ENCODE data around the gene NHLRC2.
"Not testable (repeated sequence)": the region's sequence is repeated elsewhere in the genome, so short reads cannot be mapped to it uniquely, and the experiment has no call there.

NHLRC2 gene

GRCh38 chr10:113912582-113912981 is 58.1 kb downstream of the NHLRC2 start:
- no peak for DNase-seq

DNA sequence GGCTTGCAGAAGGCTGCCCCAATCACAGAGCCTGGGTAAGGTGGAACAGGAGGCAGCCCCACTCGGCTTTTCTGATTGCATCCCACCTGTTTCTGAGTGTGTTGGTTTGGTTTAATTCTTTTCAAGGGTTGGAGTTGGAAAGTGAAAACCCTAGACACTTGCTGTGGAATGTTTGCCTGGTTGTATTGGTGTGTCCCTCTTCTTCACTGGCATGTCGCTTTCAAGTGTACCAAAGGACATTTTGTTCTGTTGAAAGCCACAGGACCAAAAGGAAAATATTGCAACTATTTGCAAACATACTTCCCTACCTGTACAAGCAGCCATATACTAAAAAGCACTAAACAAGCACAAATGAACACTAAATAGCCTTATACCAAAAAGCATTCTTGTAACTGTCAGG is 60.5 kb downstream of the NHLRC2 start:
- no peak for DNase-seq

DNA sequence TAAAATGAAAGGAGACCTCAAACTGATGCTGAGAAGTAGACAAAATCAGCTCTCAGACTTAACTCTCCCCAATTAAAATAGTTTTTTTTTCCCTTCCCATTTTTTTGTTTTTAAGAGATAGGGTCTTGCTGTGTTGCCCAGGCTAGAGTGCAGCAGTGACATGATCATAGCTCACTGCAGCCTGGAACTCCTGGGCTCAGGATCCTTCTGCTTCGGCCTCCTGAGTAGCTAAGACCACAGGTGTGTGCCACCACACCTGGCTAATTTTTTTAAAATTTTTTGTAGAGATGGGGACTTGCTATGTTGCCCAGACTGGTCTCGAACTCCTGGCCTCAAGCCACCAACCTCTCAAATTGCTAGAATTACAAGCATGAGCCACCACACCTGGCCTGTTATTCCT is 61.1 kb downstream of the NHLRC2 start:
- no peak for DNase-seq

DNA sequence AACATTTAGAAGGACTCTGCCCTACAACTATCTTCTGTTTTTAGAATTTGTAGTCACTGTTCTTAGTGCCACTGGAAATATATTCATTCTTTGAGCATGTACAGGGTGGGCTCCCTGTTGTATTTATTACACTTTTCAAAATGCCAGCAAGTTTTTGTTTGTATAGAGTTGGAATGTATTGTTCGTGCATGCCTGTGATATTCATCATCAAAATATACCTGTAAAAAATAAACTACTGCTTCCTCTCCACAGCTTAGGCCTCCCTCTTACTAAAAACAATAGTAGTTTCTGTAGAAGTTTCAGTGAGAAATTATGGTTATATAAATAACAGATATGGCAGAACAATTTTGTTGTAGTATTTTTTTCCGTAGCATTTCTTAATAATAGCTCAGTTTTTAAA is 61.6 kb downstream of the NHLRC2 start:
- DNase-seq, result no peak

DNA sequence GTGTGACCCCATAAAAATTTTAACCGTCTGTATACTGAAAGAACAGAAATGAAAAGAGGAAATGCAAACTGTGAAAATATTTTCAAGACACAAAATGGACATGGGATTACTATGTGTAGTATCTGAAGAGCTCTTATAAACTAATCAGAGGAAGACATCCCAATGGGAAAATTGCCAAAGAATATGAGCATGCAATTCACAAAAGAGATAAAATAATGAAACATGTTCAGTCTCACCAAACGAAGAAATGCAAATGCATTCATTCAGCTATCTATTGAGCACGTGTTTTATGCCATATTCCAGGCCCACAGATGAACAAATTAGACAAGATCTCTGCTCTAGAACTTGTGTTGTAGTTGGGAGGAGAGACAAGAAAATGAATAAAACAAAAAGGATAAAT is 63.2 kb downstream of the NHLRC2 start:
- no peak for DNase-seq

- DNase-seq, result no peak
Observed at GRCh38 chr10:113920114-113920513, 65.7 kb downstream of the NHLRC2 start.

- no peak for DNase-seq
Observed at GRCh38 chr10:113920875-113921274, 66.4 kb downstream of the NHLRC2 start.

- DNase-seq, result no peak
Observed at GRCh38 chr10:113921561-113922370, 67.3 kb downstream of the NHLRC2 start.

DNA sequence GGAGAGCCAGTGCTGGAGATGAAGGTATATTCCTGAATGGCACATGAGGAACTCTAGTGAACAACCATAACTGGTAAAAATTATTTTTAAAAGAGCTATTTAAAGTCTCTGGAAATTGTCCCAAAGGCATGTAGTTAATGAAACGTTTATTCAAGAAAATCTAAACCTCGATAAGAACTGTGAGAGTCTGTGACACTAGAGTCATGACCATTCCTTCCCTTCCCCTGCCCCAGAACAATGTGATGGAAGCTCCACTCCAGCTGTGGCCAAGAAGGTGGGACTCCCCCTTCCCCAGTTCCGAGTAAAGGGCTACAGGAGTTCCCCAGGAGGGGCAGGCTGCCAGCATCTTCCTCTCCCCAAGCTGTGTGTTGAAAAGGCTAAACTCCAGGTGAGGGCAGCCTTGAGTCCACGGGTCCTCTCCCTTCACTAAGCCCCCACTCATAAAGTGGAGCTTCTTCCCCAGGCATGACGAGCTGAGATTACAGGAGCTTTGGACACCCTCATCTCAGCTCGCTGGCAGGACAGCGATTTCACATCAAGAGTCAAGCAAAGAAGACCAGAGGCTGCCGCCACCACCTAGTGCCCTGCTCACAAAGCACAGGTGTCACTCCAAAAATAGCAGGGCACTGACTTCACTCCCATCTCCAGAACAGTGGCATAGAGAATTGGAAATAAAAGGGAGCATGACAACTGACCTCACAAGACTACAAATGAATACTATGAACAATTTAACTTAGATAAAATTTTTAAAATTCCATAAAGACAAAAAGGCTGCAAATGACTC is 68.5 kb downstream of the NHLRC2 start:
- DNase-seq, result no peak

- no peak for DNase-seq
Observed at GRCh38 chr10:113924186-113924585, 69.7 kb downstream of the NHLRC2 start.

DNA sequence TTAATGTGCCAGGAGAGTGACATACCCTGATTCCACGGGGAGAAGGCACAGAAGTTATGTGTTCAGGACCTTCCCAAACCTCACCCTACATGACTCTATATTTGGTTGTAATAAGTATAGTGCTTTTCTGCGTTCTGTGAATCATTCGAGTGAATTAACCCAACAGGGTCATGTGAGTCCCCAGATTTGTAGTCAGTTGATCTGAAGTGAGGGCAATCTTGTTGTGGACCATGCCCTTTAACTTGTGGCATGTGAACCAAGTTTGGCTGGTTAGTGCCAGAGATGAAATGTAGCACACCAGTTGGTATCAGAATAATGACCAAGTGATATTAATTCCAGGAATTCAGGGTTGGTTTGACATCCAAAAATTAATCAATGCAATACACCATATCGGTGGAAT is 70.2 kb downstream of the NHLRC2 start:
- no peak for DNase-seq

DNA sequence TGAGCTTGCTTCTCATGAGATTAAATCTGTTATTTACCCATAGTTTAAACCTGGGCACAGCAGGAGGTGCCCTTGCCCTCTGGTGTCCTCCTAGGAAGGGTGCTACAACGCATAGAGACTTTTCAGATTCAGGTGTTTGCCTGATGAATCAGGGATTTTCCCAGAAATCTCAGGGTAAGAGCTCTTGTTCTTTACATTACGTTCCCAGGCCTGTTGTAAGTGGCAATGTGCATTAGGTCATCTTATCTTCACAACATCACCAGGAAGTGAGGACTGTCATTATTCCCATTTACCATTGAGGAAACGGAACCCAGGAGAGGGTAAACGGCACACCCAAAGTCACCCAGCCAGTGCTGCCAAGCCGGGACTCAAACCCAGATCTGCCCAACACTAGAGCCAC is 73.0 kb downstream of the NHLRC2 start:
- DNase-seq, result no peak

DNA sequence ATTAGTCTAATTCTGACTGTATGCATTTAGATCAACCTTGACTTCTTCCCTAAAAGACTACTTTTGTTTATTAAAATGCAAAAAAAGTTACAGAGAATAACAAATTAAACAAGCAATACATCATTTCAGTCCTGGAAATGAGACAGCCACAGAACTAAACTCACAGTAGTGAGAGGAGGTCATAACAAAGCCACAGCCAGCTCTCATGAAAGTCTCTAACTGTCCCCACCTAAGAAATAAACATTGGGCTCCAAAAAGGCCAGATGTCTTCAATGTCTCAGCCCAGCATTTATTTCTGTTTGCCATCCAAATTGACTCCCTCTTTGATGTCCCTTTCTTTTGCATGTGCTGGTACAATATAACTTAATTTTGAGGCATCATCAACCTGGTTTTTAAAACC is 74.4 kb downstream of the NHLRC2 start:
- no peak for DNase-seq

- DNase-seq, result no peak
Observed at GRCh38 chr10:113929522-113929921, 75.1 kb downstream of the NHLRC2 start.

- no peak for DNase-seq
Observed at GRCh38 chr10:113930482-113931057, 76.1 kb downstream of the NHLRC2 start.

GRCh38 chr10:113932854-113933253 is 78.4 kb downstream of the NHLRC2 start:
- DNase-seq, result no peak

GRCh38 chr10:113933894-113934532 is 79.6 kb downstream of the NHLRC2 start:
- DNase-seq, result no peak

- no peak for DNase-seq
Observed at GRCh38 chr10:113937258-113937657, 82.8 kb downstream of the NHLRC2 start.

GRCh38 chr10:113937756-113938155 is 83.3 kb downstream of the NHLRC2 start:
- DNase-seq, result no peak

DNA sequence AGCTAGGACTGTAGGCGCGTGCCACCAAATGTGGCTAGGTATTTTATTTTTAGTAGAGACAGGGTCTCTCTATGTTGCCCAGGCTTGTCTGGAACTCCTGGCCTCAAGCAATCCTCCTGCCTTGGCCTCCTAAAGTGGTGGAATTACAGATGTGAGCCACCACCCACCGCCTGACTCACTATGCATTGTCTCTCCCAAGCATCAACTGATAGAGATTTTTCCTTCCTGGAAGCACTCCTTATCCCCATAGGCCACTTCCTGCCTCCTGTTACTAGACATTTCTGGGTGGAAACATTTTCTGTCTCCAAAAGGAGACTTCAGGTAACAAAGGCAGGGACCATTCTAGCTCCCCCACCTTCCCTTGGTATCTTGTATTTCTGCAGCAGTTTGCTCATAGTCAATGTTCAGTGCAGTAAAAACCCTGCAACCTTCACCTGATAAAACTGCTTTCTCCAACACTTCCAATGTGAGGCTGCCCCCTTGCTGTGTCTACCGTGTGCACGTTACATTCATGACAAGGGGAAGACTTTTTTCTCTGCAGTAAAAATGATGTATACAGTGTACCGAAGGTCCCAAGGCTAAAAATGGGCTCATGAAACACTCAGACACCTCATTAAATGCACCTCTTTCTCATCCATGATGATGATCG is 84.9 kb downstream of the NHLRC2 start:
- no peak for DNase-seq

DNA sequence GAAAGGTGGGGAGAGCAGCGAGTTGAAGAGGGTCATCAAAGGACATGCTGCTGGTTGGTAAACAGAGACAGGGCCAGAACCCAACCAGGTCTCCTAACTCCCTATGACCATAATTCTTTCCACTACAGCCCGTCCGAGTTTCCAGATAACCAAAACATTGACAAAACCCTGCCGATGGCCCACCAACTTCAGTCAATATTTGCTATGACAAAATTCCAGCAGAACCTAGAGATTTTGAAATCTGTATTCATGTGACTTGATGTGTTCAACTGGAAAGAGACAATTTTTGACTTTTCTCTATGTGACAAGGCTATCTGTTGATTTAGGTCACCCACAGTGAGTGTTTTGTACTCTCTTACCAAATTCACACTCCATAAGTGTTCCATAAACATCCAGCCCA is 86.7 kb downstream of the NHLRC2 start:
- no peak for DNase-seq

- DNase-seq, result not testable (repeated sequence)
Observed at GRCh38 chr10:113943196-113943595, 88.7 kb downstream of the NHLRC2 start.

Measured in right hindlimb (tissue), 1 donor.